Left hindlimb (tissue), 1 donor: ENCODE results near the gene NEURL1.

Experiments used
- DNase-seq: peaks from one replicate; pipeline ENCODE4 v3.0.0-alpha.2; 2018

The NEURL1 gene

DNA sequence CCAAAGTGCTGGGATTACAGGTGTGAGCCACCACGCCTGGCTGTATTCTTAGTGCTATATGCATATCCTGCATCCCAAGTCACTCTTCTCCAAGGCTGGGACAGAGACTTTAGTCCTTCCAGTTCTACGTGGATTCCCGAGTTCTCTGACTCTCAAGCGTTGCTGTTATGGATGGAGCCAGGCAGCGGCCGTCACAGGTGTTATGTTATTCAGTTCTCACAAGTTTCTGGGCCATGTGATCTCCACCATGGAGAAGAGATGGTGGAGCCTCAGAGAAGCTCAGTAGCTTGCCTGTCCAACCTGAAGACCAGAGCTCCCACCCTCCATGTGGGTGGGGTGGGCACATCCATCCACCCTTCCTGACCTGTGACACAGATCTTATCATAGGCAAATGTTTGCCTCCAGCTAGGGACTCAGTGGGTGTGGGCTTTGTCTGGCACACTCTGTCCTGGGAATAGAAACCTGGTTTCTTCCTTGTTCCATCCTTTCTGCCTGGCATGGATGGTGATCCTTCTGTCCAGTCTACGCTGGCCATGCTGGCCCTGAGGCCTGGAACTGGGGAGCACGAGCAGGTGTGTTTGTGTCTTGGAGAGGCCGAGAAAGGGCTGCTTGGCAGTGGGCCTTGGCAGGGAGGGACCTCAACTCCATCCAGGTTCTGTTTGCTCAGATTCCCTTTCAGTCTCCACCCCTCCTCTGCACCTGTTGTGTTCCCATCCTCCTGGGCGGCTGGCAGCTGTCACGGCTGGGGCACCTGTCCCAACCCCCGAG lies 55.3 kb downstream of the NEURL1 start:
- peak; percentile 52 for DNase-seq

DNA sequence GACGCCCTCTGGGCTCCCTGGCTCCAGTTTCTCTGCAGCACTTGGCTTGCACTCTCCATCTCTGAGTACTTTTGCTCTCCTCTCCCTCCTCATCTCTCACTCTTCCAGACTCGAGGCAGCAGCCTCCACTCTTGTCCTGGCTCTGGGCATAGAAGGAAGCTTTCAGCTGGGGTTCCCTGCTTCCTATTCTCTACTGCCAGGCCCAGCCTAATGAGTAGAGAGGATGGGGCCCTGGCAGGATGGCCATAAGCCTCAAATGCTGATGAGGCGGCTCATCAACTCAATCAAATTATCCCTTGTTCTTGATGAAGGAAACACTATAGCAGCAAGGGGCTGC lies 55.8 kb downstream of the NEURL1 start:
- DNase-seq, result no peak

DNA sequence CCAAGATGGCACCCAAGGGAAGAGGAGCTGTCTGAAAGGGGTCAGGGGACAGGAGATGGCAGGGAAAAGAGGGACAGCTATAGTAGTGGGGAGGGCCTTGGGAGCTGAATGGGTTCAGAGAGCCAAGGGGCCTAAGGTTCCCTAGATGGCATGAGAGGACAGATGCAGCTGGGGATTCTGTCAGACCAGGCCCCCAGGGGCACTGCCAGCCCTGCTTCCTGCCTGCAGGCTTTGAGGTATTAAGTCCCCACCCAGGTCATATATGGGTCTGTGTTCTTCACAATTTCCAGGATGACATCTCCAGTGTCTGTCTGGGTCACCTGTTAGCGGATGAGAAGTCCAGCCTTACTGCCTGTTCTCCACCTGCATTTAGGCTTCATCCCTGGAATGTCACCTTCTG lies 56.7 kb downstream of the NEURL1 start:
- no peak for DNase-seq

DNA sequence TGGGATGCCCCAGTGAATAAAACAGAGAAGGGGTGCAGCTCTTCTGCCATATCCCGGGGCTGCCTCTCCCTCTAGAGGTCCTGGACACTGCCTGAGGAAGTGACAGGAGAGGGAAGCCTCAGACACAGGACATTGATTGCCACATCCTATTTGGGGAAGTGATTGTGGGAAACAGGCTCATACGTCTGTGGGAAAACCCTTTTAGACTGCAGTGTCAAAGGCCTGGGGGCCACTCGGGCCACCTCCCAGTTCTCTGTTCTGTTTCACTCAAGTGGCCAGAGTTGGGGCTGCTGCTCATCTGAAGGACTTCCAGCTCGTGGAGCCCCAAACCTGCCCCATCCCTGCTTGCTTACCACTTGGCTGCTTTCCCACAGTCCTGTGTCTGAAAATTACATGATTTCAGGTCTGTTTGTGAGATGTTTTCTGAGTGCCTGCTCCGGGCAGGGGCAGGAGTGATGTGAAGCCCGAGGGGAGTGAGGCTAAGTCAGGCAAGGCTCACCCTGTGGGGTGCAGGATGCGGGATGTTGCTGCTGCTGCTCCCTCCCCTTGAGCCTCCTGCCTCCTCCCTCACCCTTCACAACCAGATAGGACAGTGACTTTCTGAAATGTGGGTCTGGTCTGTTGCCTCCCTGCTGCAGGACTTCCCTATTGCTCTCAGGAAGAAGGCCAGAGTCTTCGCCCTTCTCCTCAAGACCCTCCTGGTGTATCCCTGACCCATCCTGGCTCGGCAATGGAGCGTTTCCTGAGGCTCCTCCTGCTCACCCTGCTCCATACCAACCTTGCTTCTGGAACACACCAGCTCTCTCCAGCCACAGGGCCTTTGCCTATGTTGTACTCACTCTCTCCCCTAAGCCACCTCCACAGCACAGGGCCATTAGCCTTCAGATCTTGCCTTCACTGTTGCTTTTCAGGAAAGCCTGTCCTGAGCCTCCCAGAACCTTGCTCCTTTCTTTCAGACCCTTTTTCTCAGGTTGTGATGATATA lies 58.4 kb downstream of the NEURL1 start:
- DNase-seq, result peak; percentile 13

DNA sequence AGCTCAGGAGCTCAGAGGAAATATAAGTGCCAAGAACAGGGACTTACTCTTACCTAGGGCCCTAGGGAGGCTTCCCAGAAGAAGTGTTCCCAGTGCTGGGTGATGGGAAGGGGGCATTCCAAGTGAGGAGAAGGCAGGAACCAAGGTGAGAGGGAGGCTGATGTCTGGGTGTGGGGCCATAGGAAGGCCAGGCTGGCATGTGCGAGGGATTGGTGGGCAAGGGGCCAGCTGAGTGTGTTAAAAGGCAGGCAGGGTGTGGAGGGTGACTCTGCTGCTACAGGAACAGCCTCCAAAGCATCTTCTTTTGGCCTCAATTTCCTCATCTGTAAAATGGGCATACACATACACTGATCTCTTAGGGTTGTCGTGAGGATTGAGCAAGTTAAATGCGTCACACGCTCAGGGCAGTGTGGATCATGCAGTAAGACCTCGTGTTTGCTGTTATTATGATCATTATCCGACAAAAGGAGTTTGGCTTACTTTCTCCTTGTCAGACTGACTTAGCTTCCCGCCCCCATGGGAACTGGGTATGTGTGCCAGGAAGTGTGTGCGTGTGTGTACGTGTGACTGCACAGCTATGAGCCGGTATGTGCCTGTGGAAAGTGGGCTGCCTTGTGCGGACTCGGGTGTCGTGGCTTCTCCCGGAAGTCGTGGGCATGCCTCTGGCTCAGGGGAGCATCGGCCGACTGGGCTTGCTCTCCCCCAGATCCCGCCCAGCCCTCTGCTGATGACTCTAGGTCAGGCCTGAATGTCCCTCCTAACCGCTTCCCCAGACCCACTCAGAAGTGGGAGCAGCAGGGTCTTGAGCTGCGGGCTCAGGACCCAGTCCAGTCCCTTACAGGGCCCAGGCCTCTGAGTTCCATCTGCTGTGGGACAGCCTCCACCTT lies 59.6 kb downstream of the NEURL1 start:
- peak; percentile 18 for DNase-seq

DNA sequence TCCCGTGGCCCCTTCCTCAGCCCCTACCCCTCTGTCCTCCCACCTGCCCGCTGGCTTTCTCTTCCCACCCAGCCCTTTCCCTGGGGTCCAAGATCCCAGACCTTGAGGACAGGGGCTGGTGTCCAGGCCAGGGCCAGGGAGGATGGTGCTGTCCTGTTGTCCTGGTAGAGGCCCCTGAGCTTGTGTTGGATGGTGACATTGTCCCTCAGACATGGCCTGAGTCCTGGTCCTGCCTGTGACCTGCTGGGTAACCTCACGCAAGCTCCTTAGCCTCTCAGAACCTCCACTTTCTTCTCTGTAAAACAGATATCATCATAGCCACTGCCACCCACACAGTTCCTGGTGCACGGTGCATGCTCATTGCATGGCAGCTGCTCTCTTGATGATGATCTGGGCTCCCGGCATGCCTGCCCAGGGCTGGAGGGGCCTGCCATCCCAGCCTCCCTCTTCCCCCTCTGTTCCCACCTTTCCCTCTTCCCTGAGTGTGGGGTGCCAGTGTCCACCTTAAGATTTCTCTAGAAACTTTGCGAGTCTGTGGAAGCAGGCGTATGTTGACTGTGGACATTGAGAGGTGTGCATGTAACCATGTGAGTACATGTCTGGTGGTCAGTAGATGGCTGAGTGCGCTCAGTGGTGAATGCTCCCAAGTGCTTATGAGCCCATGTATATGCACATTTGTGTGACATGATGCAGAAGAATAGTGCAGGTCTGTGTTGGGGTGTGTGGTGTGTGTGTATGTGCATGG lies 60.4 kb downstream of the NEURL1 start:
- DNase-seq, result peak; percentile 26

DNA sequence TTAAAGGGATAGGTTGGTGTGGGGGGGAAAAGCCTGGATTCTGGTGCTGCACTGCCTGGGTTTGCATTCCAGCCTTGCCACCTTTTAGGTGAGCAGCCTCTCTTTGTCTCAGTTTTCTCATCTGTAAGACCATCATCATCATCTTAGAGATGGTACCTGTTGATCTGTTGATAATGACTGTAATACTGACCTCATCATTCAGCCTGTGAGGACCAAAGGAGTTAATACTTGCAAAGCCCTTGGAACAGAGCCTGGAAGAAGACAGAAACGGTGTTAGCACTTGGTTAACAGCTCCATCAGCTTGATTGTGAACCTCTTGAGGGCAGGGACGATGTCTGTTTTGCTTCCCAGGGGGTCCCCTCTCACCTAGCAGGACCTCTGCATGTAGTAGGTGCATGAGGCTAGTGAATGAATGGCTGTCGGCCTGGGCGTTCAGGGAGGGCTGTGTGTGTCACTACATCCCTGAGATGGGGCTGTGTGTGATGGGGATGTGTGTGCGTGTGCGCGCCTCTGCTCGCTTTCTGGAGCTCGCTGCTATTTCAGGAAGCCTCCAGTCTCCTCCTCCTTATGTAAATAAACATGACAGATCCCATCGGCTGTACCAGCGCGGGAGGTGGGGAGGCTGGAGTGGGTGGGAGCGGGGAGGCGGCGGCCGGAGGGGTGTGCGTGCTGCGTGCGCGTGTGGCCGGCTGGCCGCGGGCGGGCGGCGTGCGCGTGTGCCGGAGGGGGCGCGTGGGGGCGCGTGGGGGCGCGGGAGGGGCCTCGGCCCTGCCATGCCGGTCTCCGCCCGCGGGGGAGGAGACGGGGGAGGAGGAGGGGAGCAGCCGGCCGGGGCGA lies 61.2 kb downstream of the NEURL1 start:
- DNase-seq, result peak; percentile 70

DNA sequence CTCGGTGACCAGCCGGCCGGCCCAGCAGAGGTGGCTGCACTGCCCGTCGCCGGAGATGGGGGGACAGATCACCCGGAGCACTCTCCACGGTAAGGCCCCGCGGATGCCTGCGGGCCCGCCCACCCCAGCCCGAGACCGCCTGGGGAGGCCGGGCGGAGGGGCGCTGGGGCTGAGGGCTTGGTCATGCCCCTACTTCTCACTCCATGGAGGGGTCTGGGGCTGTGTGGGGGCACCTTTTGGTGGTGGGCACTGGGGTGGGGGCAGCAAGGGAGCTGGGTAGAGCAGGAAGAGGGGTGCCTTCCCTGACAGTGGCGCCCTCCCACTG lies 61.8 kb downstream of the NEURL1 start:
- DNase-seq, result peak; percentile 30

DNA sequence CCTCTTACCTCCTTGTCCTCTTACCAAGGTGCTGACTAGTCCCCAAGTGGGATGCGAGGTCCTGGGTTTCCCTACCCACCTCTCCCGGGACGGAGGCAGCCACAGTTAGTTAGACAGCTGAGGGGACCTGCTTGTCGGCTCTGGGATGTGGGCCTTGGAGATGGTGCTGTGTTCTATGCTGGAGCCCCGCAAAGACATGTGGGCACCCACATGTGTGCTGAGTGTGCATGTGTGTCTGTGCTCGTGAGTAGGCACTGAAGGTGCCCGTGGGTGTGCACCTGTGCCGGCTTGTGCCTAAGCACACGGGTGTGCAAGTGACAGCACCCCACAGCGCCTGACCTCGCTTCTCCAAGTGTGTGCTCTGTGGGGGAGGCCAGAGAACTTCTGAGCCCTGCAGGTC lies 62.2 kb downstream of the NEURL1 start:
- no peak for DNase-seq

DNA sequence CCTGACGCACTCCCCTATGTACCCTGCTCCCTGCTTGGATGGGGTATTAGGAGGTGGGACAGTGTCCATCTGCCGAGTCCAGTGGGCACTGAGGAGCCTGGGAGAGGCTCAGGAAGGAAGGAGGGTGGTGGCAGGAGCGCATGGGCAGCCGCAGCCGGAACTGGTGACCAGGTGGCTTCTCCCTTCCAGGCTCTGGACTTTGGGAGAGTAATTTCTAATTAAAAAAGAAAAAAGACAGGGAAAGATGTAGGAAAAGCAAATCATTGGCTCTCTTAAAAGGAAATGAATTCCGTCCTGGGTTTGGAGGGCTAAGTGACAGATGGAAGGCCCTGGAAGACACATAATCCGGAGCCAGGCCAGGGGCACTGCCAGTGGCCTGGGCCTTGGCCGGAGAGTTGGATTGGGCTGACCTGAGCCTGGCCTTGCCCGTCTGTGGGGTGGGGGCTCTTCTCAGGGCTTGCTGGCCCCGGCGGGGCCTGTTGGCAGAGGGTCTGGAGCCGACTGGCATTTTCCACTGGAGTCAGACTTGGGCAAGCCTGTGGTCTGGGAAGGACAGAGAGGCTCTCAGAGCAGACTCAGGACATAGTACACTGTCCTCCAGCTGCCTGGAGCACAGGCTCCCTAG lies 63.0 kb downstream of the NEURL1 start:
- DNase-seq, result no peak

DNA sequence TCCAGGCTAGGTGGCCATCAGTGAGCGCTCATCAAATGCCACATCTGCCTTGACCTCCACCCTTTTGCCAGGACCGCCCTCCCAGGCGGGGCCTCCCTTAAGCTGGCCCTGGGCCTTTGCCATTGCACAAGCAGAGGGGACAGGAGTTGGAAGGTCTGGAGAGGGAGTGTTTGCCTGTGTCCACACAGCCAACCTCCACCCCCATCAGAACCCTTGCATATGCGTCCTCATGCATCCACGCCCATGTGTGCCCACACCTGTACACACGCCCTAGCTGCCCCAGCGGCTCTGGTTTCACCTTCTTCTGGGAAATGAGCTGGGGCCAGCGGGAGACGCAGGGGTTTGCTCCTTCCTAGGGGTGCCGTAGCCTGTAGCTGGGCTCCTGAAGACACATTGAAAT lies 64.0 kb downstream of the NEURL1 start:
- DNase-seq, result no peak

DNA sequence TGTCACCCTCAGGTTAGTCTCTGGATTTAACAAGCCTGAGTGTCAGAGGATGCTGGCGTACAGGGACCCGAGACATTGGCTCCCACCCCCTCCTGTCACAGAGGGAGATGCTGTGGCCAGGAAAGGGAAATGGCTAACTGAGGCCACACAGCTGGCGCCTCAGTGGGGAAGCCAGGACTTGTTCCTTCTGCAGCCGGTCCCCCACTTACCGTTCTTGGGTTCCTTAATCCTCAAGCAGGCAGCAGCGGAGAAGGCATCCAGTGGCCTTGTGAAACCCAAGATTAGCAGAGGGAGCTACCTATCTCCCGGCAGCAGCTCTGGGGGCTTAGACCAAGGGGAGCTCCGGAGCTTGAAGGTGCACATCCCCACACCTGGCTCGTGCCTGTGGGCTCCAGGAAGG lies 65.4 kb downstream of the NEURL1 start:
- no peak for DNase-seq

DNA sequence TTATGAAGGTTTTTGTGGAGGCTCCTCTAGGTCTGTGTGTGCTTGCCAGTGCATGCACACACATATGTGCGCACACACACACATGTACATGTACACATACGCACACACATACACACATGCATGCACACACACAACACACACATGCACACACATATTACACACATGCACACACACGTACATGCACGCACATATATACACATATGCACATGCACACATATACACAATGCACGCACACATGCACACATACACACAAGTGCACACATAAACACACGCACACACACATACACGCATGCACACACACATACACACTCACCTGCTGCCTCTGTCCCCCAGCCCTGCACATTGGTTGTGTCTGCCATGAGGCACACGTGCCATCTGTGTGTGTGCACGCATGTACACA lies 66.3 kb downstream of the NEURL1 start:
- no peak for DNase-seq

DNA sequence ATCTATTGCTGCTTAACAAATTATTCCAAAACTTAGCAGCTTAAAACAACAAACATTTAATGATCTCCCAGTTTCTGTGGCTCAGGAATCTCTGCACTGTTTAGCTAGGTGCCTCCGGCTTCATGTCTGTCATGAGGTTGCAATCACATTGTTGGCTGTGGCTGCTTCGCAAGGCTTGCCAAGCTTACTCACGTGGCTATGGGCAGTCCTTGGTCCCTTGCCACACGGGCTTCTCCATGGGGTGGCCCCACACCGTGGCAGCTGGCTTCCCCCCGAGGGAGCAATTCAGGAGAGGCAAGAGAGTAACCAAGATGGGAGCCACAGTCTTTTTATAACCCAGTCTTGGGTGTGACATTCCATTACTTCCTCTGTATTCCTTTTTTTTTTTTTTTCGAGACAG lies 67.4 kb downstream of the NEURL1 start:
- DNase-seq, result no peak

DNA sequence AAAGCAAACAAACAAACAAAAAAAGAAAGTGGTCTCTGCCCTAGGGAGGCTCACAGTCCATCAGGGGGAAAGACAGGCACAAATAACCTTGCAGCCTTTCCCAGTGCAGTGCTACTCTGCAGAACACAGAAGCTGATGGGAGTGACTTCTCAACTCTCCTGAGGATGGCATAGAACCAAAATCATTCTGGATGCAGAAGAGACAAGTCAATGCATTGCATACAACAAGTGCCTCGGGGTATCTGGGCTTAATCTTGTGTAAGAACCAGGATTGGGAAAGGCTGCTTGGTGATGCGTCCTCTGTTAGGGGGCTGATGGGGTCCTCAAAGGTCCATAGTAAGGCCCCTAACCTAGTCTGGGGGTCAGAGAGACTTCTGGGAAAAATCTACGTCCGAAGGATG lies 68.9 kb downstream of the NEURL1 start:
- DNase-seq, result no peak

DNA sequence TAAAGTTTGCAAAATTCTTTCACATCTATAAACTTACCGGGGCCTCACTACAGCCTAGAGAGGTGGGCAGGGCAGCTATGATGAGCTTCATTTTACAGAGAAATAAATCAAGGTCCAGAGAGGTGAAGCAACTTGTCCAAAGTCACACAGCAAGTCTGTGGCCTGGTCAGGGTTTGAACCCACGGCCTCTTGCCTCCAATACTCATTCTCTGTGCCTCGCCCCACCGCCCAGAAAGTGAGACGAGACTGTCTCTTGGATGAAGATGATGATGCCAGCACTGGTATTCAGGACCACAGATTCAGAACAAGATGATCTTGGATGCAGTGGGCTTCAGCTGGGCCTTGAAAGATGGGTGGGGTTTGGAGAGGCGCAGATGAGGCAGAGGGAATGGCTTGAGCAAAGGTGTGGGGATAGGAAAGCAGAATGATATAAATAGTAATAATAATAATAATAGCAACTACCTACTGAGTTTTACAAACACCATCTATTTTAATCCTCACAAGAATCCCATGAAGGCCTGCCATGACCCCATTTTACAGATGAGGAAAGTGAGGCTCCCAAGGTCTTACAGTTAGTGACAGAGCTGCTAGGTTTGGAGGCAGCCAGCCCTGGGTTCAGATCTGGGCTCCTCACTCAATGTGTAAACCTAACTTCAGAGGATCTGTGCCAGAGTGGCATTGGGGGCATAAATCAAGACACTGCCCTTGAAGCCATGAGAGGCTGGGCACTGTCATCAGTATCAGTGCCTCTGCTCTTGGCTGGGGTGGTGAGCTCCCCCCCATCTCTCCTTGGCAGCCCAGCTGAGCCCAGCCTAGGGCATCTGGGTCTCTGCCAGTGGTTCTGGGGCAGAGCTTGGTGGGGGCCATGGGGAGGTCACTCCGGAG lies 70.0 kb downstream of the NEURL1 start:
- DNase-seq, result no peak

DNA sequence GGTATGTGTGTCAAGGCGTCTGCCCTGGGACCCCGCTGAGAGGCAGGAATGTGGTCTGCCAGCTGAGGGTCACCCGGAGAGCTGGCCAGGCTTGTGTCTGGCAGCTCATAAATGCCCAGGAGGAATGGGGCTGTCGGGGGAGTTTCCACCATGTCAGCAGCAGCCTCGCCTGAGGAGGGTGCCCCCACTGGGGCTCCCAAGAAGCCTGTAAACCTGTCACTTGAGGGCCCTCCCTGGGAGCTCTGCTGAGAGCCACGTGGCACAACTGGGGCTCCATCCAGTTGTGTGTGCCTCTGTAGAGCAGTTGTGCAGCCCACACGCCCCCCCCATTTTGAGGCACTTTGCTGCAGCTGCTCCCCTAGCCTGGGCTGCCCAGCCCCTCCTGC lies 70.6 kb downstream of the NEURL1 start:
- DNase-seq, result no peak

DNA sequence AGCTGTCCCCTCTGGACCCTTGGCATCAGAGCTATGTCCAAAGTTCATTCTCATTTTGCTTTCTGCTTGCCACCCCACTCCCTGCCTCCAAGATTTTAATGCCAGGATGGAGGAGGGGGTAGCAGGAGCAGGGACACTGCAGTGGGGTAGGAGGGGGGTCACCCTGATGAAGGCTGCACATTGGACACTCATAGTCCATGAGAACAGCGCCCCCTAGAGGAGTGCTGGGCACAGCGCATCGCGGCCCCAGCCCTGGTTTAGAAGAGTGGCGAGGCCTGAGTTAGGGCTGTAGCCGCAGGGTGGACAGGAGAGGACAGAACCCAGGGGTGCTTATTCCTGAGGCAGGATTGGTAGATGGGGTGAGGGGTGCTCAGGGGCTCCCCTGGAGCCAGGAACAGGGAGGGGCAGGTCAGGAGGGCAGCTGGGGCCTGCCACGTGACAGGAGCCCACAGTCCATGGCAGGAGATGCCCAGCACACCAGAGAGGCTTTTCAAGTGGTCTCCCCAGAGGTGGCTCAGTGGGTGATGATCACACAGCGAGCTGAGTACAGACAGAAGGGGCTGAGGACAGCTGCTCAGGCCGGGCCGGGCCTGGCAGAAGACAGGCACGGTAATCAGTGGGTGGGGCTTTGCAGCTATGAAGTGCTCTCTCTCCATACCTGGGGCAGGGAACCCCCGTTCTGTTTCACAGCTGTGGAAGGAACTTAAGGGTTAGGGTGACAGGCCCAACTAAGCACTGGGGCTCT lies 71.4 kb downstream of the NEURL1 start:
- DNase-seq, result no peak

DNA sequence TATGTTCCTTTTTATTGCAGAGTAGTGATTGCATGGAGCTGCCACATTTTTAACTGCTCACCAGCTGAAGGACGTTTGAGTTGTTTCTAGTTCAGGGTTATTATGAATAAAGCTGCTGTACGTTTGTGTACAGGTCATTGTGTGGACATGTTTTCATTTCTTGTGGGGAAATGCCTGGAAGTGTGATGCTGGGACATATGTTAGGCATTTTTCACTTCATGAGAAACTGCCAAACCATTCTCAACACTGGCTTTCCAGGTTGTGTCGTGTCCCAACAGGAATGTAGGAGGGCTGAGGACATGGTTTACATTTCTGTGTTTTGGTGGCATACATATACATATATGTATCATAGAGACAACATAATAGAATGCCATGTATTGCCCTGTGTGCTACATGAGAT lies 73.0 kb downstream of the NEURL1 start:
- DNase-seq, result no peak
